Measurements from ENCODE around the gene CAMTA1. TPM values are rescaled to one million over a fixed set of nuclear protein-coding genes. Genes with fewer than 3 reads are reported as not detected.

CAMTA1 gene
- total RNA-seq, 1 experiment from 2014 or later: 85.2 TPM

DNA sequence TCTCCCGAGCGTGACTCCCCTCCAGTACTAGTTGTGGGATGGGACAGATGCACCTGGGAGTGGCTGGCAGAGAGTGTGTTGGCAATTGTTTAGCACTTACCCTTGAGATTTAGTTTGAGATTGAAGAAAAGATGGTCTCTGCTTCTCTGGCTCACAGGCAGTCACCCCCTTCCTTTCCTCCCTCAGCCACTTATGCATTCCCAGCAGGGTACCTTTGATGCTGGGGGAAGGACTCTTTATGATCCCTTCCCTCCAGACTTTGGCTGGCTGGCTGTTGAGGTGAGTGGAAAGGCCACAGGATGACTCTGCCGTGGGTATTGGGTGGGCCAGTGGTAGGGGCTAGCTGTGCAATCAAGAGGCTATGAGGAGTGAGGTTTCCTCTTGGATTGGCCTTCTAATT is 236.8 kb downstream of the CAMTA1 start:
- TF ChIP-seq, protein P1, sequence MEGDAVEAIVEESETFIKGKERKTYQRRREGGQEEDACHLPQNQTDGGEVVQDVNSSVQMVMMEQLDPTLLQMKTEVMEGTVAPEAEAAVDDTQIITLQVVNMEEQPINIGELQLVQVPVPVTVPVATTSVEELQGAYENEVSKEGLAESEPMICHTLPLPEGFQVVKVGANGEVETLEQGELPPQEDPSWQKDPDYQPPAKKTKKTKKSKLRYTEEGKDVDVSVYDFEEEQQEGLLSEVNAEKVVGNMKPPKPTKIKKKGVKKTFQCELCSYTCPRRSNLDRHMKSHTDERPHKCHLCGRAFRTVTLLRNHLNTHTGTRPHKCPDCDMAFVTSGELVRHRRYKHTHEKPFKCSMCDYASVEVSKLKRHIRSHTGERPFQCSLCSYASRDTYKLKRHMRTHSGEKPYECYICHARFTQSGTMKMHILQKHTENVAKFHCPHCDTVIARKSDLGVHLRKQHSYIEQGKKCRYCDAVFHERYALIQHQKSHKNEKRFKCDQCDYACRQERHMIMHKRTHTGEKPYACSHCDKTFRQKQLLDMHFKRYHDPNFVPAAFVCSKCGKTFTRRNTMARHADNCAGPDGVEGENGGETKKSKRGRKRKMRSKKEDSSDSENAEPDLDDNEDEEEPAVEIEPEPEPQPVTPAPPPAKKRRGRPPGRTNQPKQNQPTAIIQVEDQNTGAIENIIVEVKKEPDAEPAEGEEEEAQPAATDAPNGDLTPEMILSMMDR (conservative IDR thresholded peaks at IDR 0.05; ENCODE audit: low read depth, low read length): no peak
- no peak for DNase-seq (ENCODE audit: low spot score)
- ChIA-PET POLR2A (ENCODE audit: low non-redundant PET) (no interaction called here), CTCF (no interaction called here)
- intact Hi-C loops (cut with micrococcal nuclease; ENCODE audit: unreplicated experiment): no loop called here
- Histone ChIP-seq H3K4me1 (ENCODE audit: insufficient read depth, low read length, poor library complexity, severe bottlenecking) (no peaks in the 10 kb centered on the region), H3K36me3 (ENCODE audit: insufficient read depth, low read length, poor library complexity, severe bottlenecking) (no peaks in the 10 kb centered on the region), H3K4me3 (ENCODE audit: low read depth, low read length, poor library complexity, severe bottlenecking) (no peak overlapping the region), H3K27me3 (replicated peaks; ENCODE audit: insufficient read depth, low read depth, low read length, poor library complexity) (peaks cover 20% of the 10 kb centered on the region), H3K9me3 (ENCODE audit: low read depth, low read length, poor library complexity, severe bottlenecking) (no peaks in the 10 kb centered on the region), H3K27ac (ENCODE audit: low read depth, low read length, poor library complexity, severe bottlenecking) (no peak overlapping the region)
- BruUV-seq (replicated peaks): no TSS peak

DNA sequence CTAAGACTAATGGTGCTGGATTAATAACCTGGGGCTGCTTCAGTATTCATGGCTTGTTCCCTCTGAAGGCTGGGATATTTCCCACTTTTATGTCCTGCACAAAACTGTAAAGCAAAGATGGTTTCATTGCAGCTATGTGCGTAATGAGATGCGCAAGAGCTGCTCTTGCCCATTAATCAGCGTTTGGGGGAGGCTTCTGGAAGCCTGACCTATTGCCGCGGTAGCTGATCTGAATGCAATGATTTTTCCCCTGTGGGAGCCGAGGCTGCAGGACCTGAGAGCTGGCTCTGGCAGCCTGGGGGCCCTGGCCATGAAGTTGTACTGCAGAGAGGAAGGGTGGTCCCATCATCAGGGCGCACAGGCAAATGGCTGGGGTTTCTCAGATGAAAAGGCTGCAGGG is 239.8 kb downstream of the CAMTA1 start:
- H3K36me3 ChIP-seq (ENCODE audit: insufficient read depth, low read length, poor library complexity, severe bottlenecking): no peaks in the 10 kb centered on the region
- TF ChIP-seq EZH2 (IDR thresholded peaks at IDR 0.05; ENCODE audit: borderline replicate concordance, low read depth, low read length, poor library complexity, severe bottlenecking): no peak
- TF ChIP-seq, protein P1 (conservative IDR thresholded peaks at IDR 0.05; ENCODE audit: low read depth, low read length): no peak
- H3K27me3 ChIP-seq (replicated peaks; ENCODE audit: insufficient read depth, low read depth, low read length, poor library complexity): peaks cover 10% of the 10 kb centered on the region
- intact Hi-C loops (cut with micrococcal nuclease; ENCODE audit: unreplicated experiment): no loop called here
- no peak for DNase-seq (ENCODE audit: low spot score)
- ChIA-PET POLR2A (ENCODE audit: low non-redundant PET) (no interaction called here), CTCF (no interaction called here)
- no peaks in the 10 kb centered on the region for H3K9me3 ChIP-seq (ENCODE audit: low read depth, low read length, poor library complexity, severe bottlenecking)
- no peak overlapping the region for H3K27ac ChIP-seq (ENCODE audit: low read depth, low read length, poor library complexity, severe bottlenecking)
- BruUV-seq (replicated peaks): no TSS peak
- H3K4me1 ChIP-seq (ENCODE audit: insufficient read depth, low read length, poor library complexity, severe bottlenecking): no peaks in the 10 kb centered on the region
- H3K4me3 ChIP-seq (ENCODE audit: low read depth, low read length, poor library complexity, severe bottlenecking): no peak overlapping the region

DNA sequence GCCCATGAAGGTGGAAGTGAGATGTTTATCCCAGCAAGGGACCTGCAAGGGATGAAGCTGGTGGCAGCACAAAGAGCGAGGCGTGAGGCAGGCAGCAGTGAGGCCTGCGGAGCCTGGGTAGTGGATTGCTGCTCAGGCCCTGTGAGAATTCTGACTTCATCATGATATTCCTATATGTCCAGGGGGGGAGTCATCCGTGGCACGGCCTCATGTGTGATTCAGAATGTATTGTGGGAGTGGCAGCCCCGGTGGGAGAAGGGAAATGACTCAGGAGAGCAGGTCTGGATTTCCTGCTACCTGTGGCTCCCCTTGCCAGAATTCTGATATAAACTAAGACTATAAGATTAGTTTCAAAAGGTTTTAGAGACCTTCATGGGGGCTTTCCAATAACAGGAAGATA is 240.9 kb downstream of the CAMTA1 start:
- H3K4me3 ChIP-seq (ENCODE audit: low read depth, low read length, poor library complexity, severe bottlenecking): no peak overlapping the region
- BruUV-seq (replicated peaks): no TSS peak
- H3K27me3 ChIP-seq (replicated peaks; ENCODE audit: insufficient read depth, low read depth, low read length, poor library complexity): peaks cover 7% of the 10 kb centered on the region
- H3K36me3 ChIP-seq (ENCODE audit: insufficient read depth, low read length, poor library complexity, severe bottlenecking): no peaks in the 10 kb centered on the region
- H3K27ac ChIP-seq (ENCODE audit: low read depth, low read length, poor library complexity, severe bottlenecking): no peak overlapping the region
- CTCF ChIA-PET: no interaction called here
- no peak for DNase-seq (ENCODE audit: low spot score)
- no peaks in the 10 kb centered on the region for H3K4me1 ChIP-seq (ENCODE audit: insufficient read depth, low read length, poor library complexity, severe bottlenecking)
- H3K9me3 ChIP-seq (ENCODE audit: low read depth, low read length, poor library complexity, severe bottlenecking): no peaks in the 10 kb centered on the region
- POLR2A ChIA-PET (ENCODE audit: low non-redundant PET): no interaction called here
- TF ChIP-seq, protein P1 (conservative IDR thresholded peaks at IDR 0.05; ENCODE audit: low read depth, low read length): no peak
- no peak for TF ChIP-seq EZH2 (IDR thresholded peaks at IDR 0.05; ENCODE audit: borderline replicate concordance, low read depth, low read length, poor library complexity, severe bottlenecking)
- intact Hi-C loops (cut with micrococcal nuclease; ENCODE audit: unreplicated experiment): no loop called here

All from A673 (cell line).